Activated CD4-positive, alpha-beta memory T cell treated with anti-CD3 and anti-CD28 coated beads, Interleukin-2, amount 10 ng/mL, durations not matched to agents 7 days and 5 days (primary cell): Measurements from ENCODE around the gene CDH7. TPM values are rescaled to one million over a fixed set of nuclear protein-coding genes. Genes with fewer than 3 reads are reported as not detected.

Source experiments
- CTCF ChIA-PET: fragments of 350-600 bp; sonication (Branson Sonifier 250); formaldehyde crosslinking; loops from one replicate; lab custom pipeline; 2021; ENCODE audit warnings: antibody characterized with exemption, inconsistent platforms; lab: Charles Lee
- POLR2A ChIA-PET: fragments of 350-600 bp; sonication (Branson Sonifier 250); formaldehyde crosslinking; loops from one replicate; lab custom pipeline; 2021; ENCODE audit warnings: antibody characterized with exemption; lab: Charles Lee
- DNase-seq: peaks from one replicate; pipeline ENCODE4 v3.0.0-alpha.2; 2020
- H3K27ac Mint-ChIP-seq: one replicate; pipeline ENCODE4 v1.8.0; 2021; ENCODE audit warnings: mild to moderate bottlenecking, mixed read lengths
- H3K27me3 Mint-ChIP-seq: one replicate; pipeline ENCODE4 v1.8.0; 2021; ENCODE audit warnings: mixed read lengths
- H3K36me3 Mint-ChIP-seq: one replicate; pipeline ENCODE4 v1.8.0; 2021; ENCODE audit warnings: low read depth, mixed read lengths
- H3K4me1 Mint-ChIP-seq: one replicate; pipeline ENCODE4 v1.8.0; 2021; ENCODE audit warnings: mixed read lengths
- H3K4me3 Mint-ChIP-seq: one replicate; pipeline ENCODE4 v1.8.0; 2021; ENCODE audit warnings: mild to moderate bottlenecking, mixed read lengths
- H3K9me3 Mint-ChIP-seq: one replicate; pipeline ENCODE4 v1.8.0; 2021; ENCODE audit warnings: mixed read lengths
- total RNA-seq, 2 experiments: library from RNA; stranded (reverse); gene quantifications; one replicate each; pipeline ENCODE4 v1.2.3, GENCODE V29; 2021

The CDH7 gene
- total RNA-seq: not detected

- no peak for DNase-seq
- H3K27ac Mint-ChIP-seq: no peak within 1 kb of the TSS
- ChIA-PET POLR2A (no interaction called here), CTCF (interaction anchor here (0.7 kb wide), 1 partner anchor 115 kb away, joined by 3 read pairs; no protein-coding TSS in a partner anchor)
- peaks cover 7% of the 10 kb centered on the region for H3K27me3 Mint-ChIP-seq
- no peak within 1 kb of the TSS for H3K4me3 Mint-ChIP-seq
- peaks cover 2% of the 10 kb centered on the region for H3K9me3 Mint-ChIP-seq
- H3K36me3 Mint-ChIP-seq: no peaks in the 10 kb centered on the region
- H3K4me1 Mint-ChIP-seq: no peaks in the 10 kb centered on the region
Observed at GRCh38 chr18:65750389-65751154, at the start of gene CDH7. Gene CDH7, plus strand, starts transcription at chr18:65751012. Its CDS starts 11,831 bp downstream, at chr18:65762843.

DNA sequence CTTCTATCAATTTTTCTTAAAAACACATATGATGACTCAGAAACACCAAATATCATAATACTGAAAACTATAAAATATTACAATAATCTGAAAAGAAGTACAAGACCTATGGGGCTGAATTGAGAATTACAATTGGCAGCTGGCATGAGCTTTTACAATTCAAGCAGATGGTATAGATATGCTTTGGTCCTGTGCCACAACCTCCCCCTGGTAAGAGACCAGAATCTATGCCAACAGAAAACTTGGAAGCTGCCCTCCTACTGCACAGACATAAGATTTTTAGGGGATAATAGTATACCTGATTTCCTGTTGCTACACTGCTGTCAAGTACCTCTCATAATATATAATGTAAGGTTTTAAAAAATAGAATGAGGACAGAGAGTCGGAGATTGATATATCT, 46.8 kb upstream of the CDH7 start:
- ChIA-PET POLR2A (no interaction called here), CTCF (no interaction called here)
- Mint-ChIP-seq H3K36me3 (no peaks in the 10 kb centered on the region), H3K27me3 (no peaks in the 10 kb centered on the region), H3K4me3 (no peak overlapping the region), H3K27ac (no peak overlapping the region), H3K9me3 (peaks cover 2% of the 10 kb centered on the region), H3K4me1 (no peaks in the 10 kb centered on the region)
- DNase-seq: no peak

GRCh38 chr18:65706646-65707045, 44.2 kb upstream of the CDH7 start:
- POLR2A ChIA-PET: no interaction called here
- no peaks in the 10 kb centered on the region for H3K4me1 Mint-ChIP-seq
- H3K4me3 Mint-ChIP-seq: no peak overlapping the region
- H3K9me3 Mint-ChIP-seq: peaks cover 4% of the 10 kb centered on the region
- DNase-seq: no peak
- H3K36me3 Mint-ChIP-seq: no peaks in the 10 kb centered on the region
- H3K27ac Mint-ChIP-seq: no peak overlapping the region
- CTCF ChIA-PET: no interaction called here
- H3K27me3 Mint-ChIP-seq: no peaks in the 10 kb centered on the region

- ChIA-PET POLR2A (no interaction called here), CTCF (no interaction called here)
- no peaks in the 10 kb centered on the region for H3K27me3 Mint-ChIP-seq
- H3K36me3 Mint-ChIP-seq: no peaks in the 10 kb centered on the region
- H3K4me1 Mint-ChIP-seq: no peaks in the 10 kb centered on the region
- DNase-seq: no peak
- no peak overlapping the region for H3K4me3 Mint-ChIP-seq
- no peak overlapping the region for H3K27ac Mint-ChIP-seq
- peaks cover 4% of the 10 kb centered on the region for H3K9me3 Mint-ChIP-seq
Observed at GRCh38 chr18:65711493-65711892, 39.3 kb upstream of the CDH7 start.

DNA sequence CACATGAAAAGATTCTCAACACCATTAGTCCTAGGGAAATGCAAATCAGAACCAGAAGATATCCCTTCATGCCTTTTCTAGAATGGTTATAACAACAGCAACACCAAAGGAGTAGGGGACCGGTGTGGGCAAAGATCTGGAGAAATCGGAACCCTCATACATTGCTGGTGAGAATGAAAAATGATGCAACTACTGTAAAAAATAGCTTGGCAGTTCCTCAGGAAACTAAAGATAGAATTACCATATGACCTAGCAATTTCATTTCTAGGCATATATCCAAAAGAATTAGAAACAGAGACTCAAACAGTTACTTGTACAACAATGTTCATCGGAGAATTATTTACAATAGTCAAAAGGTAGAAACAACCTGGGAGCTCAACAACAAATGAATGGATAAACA, 29.2 kb upstream of the CDH7 start:
- CTCF ChIA-PET: no interaction called here

DNA sequence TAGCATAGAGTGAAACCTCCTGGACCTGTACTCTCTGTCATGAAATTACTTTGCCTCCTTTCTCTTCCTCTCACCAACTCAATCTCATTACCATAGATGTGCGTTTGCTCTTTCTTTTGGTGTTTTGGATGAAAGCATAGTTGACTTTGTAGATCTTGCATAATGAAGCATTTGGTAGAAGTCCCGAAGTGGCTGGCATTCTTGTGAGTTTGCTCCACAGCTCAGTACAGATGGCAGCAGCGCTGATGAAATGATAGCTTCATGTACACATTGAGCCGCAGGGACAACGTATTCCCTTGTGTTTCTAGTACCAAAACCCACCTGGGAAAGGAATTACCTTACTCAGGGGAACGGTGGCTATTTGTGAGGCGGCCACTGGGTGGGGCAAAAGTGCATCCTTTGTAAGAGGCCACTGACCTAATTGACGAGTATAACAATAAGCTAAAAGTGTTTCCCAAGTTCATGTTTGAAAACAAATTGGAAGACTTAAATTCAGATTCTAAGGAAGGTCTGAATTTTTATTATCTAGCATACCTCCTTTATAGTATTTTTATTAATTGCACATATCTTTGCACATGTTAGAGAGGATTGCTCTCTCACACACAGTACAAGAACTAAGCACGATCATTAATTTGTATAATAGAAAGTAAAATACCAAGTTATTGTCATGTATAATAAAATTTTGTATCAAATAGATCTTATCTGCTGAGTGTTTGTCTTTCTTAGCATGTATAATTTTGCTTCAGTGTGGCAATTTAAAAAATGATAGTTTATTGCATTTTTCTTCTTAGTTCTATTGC, 25.4 kb upstream of the CDH7 start:
- Mint-ChIP-seq H3K36me3 (no peaks in the 10 kb centered on the region), H3K4me1 (no peaks in the 10 kb centered on the region), H3K27me3 (no peaks in the 10 kb centered on the region), H3K27ac (no peak overlapping the region), H3K9me3 (peaks cover 2% of the 10 kb centered on the region), H3K4me3 (no peak overlapping the region)
- POLR2A ChIA-PET: no interaction called here
- CTCF ChIA-PET: no interaction called here
- no peak for DNase-seq

More for the DNA sequence above, 29.2 kb upstream of the CDH7 start:
- DNase-seq: no peak
- no peak overlapping the region for H3K27ac Mint-ChIP-seq
- POLR2A ChIA-PET: no interaction called here
- H3K4me1 Mint-ChIP-seq: no peaks in the 10 kb centered on the region
- H3K36me3 Mint-ChIP-seq: no peaks in the 10 kb centered on the region
- H3K27me3 Mint-ChIP-seq: no peaks in the 10 kb centered on the region
- H3K9me3 Mint-ChIP-seq: no peaks in the 10 kb centered on the region
- H3K4me3 Mint-ChIP-seq: no peak overlapping the region

DNA sequence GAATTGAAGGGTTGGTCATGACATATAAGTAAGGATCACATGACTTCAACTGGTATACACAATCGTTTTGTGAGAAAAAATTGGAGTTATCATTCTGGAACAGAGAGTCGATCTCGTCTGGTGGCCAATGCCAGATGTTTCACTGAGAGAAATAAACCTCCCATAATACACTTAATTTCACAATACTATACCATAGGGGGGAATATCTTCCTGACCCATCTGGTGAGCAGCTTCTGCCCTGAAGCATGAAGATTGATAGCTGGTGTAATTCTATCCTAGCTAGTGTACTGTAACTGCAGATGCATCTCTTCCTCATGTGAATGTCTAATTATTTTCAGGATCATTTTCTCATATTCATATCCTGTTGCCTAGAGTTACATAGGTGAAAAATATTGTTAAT, 15.7 kb upstream of the CDH7 start:
- no peak for DNase-seq
- peaks cover 3% of the 10 kb centered on the region for H3K9me3 Mint-ChIP-seq
- CTCF ChIA-PET: no interaction called here
- POLR2A ChIA-PET: no interaction called here
- no peaks in the 10 kb centered on the region for H3K4me1 Mint-ChIP-seq
- H3K27me3 Mint-ChIP-seq: no peaks in the 10 kb centered on the region
- no peak overlapping the region for H3K4me3 Mint-ChIP-seq
- no peaks in the 10 kb centered on the region for H3K36me3 Mint-ChIP-seq
- H3K27ac Mint-ChIP-seq: no peak overlapping the region

GRCh38 chr18:65737471-65737955, 13.3 kb upstream of the CDH7 start:
- H3K36me3 Mint-ChIP-seq: no peaks in the 10 kb centered on the region
- no peaks in the 10 kb centered on the region for H3K4me1 Mint-ChIP-seq
- H3K9me3 Mint-ChIP-seq: peaks cover 3% of the 10 kb centered on the region
- ChIA-PET POLR2A (no interaction called here), CTCF (no interaction called here)
- no peaks in the 10 kb centered on the region for H3K27me3 Mint-ChIP-seq
- DNase-seq: no peak
- H3K27ac Mint-ChIP-seq: no peak overlapping the region
- H3K4me3 Mint-ChIP-seq: no peak overlapping the region

DNA sequence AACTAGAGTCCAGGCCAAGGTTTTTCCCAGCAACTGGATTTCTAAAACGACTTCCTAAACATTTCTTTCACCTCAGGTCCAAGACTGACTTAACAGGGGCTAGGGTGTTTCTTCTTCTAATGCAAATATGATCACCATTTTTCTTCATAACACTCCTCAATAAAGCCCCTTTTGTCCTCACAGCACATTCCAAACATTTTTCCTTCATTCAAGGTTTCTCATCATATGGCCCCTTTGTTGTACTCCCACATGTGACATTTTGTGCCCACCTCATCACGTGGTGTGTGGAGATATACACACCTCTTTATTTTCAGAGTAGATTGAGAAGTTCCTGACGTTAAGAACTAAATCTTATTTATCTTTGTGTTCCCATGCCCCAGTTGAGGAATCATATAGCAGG, 3.9 kb upstream of the CDH7 start:
- H3K9me3 Mint-ChIP-seq: peaks cover 2% of the 10 kb centered on the region
- no peak overlapping the region for H3K27ac Mint-ChIP-seq
- POLR2A ChIA-PET: no interaction called here
- no peaks in the 10 kb centered on the region for H3K36me3 Mint-ChIP-seq
- peaks cover 7% of the 10 kb centered on the region for H3K27me3 Mint-ChIP-seq
- CTCF ChIA-PET: no interaction called here
- H3K4me3 Mint-ChIP-seq: no peak overlapping the region
- no peaks in the 10 kb centered on the region for H3K4me1 Mint-ChIP-seq
- no peak for DNase-seq

DNA sequence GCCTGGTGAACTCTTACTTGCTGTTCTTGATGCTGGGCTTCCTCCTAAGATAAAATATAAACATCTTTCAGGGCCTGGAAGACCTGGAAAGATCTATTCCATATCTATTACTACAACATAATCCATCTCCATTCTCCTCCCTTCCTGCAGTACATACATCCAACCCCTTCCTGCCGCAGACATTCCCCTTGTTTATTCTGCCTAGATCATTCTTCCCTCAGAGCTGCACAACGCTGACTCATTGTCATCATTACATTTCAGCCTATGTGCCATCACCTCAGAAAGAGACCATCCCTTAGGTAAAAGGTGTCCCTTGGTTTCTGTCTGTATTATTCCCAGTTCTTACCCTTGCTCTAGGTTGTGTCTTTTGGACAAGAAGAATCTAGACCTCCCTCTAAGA, 2.5 kb upstream of the CDH7 start:
- Mint-ChIP-seq H3K27ac (no peak overlapping the region), H3K4me3 (no peak overlapping the region), H3K27me3 (peaks cover 7% of the 10 kb centered on the region)

DNA sequence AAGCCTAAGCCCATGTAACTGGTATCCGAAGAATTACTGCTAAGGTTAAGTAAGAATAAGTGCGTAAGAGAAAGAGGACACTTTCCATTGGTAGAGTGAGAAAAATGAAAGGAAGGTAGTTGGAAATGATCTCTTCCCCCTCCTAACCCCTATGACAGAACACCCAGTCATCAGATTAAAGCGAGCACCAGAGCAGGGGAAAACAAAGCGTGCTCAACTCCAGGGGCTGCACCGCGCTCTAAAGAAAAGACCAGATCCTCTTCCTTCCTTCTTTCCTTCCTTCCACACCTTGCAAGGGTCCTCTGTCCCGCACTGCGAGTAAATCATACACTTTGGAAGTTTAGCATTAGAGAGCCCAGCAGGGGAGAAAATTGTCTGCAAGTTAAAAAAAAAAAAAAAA, 971 bp upstream of the CDH7 start:
- H3K9me3 Mint-ChIP-seq: peaks cover 2% of the 10 kb centered on the region
- no peak overlapping the region for H3K4me3 Mint-ChIP-seq
- ChIA-PET POLR2A (no interaction called here), CTCF (interaction anchor here (0.7 kb wide), 1 partner anchor 114 kb away, joined by 3 read pairs; no protein-coding TSS in a partner anchor)
- H3K27me3 Mint-ChIP-seq: peaks cover 7% of the 10 kb centered on the region
- H3K27ac Mint-ChIP-seq: no peak overlapping the region
- H3K4me1 Mint-ChIP-seq: no peaks in the 10 kb centered on the region
- H3K36me3 Mint-ChIP-seq: no peaks in the 10 kb centered on the region
- no peak for DNase-seq

More for the DNA sequence above, 2.5 kb upstream of the CDH7 start:
- H3K9me3 Mint-ChIP-seq: peaks cover 2% of the 10 kb centered on the region
- H3K4me1 Mint-ChIP-seq: no peaks in the 10 kb centered on the region
- H3K36me3 Mint-ChIP-seq: no peaks in the 10 kb centered on the region
- POLR2A ChIA-PET: no interaction called here
- no peak for DNase-seq
- CTCF ChIA-PET: no interaction called here

GRCh38 chr18:65751155-65752085, 608 bp downstream of the CDH7 start:
- H3K4me1 Mint-ChIP-seq: no peaks in the 10 kb centered on the region
- H3K4me3 Mint-ChIP-seq: no peak overlapping the region
- no peak overlapping the region for H3K27ac Mint-ChIP-seq
- no peaks in the 10 kb centered on the region for H3K36me3 Mint-ChIP-seq
- CTCF ChIA-PET: no interaction called here
- peaks cover 7% of the 10 kb centered on the region for H3K27me3 Mint-ChIP-seq
- POLR2A ChIA-PET: no interaction called here
- no peak for DNase-seq
- peaks cover 2% of the 10 kb centered on the region for H3K9me3 Mint-ChIP-seq
